PC-3 (cell line): ENCODE measurements around the gene CD101. TPM values are rescaled to one million over a fixed set of nuclear protein-coding genes. Genes with fewer than 3 reads are reported as not detected.

Source experiments
- ATAC-seq: fragments of 200-7000 bp; cut with Tn5 transposase; 2 replicates; pipeline ENCODE4 v1.9.1; 2020; ENCODE audit warnings: mild to moderate bottlenecking, moderate library complexity
- BruUV-seq: library from RNA; stranded (reverse); fragments of 400-500 nt; replicated peaks from 2 replicates; lab custom pipeline; 2021; lab: Mats Ljungman, UMichigan
- CTCF ChIA-PET: fragments of 300-600 bp; sonication (Branson Sonifier 250); formaldehyde crosslinking; loops from one replicate; lab custom pipeline; 2022; ENCODE audit warnings: antibody characterized with exemption; lab: Charles Lee
- POLR2A ChIA-PET: fragments of 300-600 bp; sonication (Branson Sonifier 250); formaldehyde crosslinking; loops from one replicate; lab custom pipeline; 2022; ENCODE audit warnings: antibody characterized with exemption; ENCODE audit not compliant: unreplicated experiment; lab: Charles Lee
- DNase-seq: peaks from one replicate; pipeline ENCODE4 v3.0.0-alpha.2; 2015
- H2AFZ ChIP-seq: fragments of 300-600 bp; sonication (generic); 2 replicates; pipeline ENCODE4 v1.6.0; 2016; ENCODE audit warnings: antibody characterized with exemption, low read length
- H3F3A ChIP-seq: fragments of 300-600 bp; sonication (generic); one replicate; pipeline ENCODE4 v1.6.0; 2017; ENCODE audit warnings: antibody characterized with exemption, low read length, control low read depth, mild to moderate bottlenecking; ENCODE audit not compliant: unreplicated experiment
- H3K27ac ChIP-seq: fragments of 300-600 bp; sonication (generic); 2 replicates; pipeline ENCODE4 v1.5.1; 2016; ENCODE audit warnings: mild to moderate bottlenecking, low read length
- H3K27me3 ChIP-seq: fragments of 300-600 bp; sonication (generic); 2 replicates; pipeline ENCODE4 v1.6.1; 2016; ENCODE audit warnings: low read length, mixed read lengths
- H3K36me3 ChIP-seq: fragments of 300-600 bp; sonication (generic); 2 replicates; pipeline ENCODE4 v1.6.1; 2016; ENCODE audit warnings: low read depth, mixed run types, low read length, mixed read lengths
- H3K4me1 ChIP-seq: fragments of 300-600 bp; sonication (generic); 2 replicates; pipeline ENCODE4 v1.5.1; 2016; ENCODE audit warnings: low read length; ENCODE audit not compliant: insufficient read depth
- H3K4me2 ChIP-seq: fragments of 300-600 bp; sonication (generic); 2 replicates; pipeline ENCODE4 v1.6.0; 2016; ENCODE audit warnings: low read length
- H3K4me3 ChIP-seq: fragments of 300-600 bp; sonication (generic); 2 replicates; pipeline ENCODE4 v1.5.1; 2016; ENCODE audit warnings: mild to moderate bottlenecking, low read length, mixed read lengths
- H3K79me2 ChIP-seq: fragments of 300-600 bp; sonication (generic); 2 replicates; pipeline ENCODE4 v1.6.1; 2017; ENCODE audit warnings: low read length, mixed read lengths
- H3K9ac ChIP-seq: fragments of 300-600 bp; sonication (generic); 2 replicates; pipeline ENCODE4 v1.6.0; 2016; ENCODE audit warnings: mild to moderate bottlenecking, low read length
- H3K9me2 ChIP-seq: fragments of 300-600 bp; sonication (generic); replicated peaks from 2 replicates; pipeline ENCODE4 v1.6.1; 2016; ENCODE audit warnings: mixed run types, low read length, mixed read lengths
- H3K9me3 ChIP-seq: fragments of 300-600 bp; sonication (generic); 2 replicates; pipeline ENCODE4 v1.6.1; 2016; ENCODE audit warnings: low read length, mixed read lengths
- H4K20me1 ChIP-seq: fragments of 300-600 bp; sonication (generic); 2 replicates; pipeline ENCODE4 v1.6.1; 2016; ENCODE audit warnings: low read length, mixed read lengths
- CTCF ChIP-seq: fragments of 300-600 bp; sonication (generic); conservative IDR thresholded peaks from 2 replicates; pipeline ENCODE4 v1.5.1; 2017; ENCODE audit warnings: antibody characterized with exemption, low read depth, mild to moderate bottlenecking, low read length
- EZH2 ChIP-seq: fragments of 300-600 bp; sonication (generic); IDR thresholded peaks from one replicate; pipeline ENCODE4 v1.6.1; 2017; ENCODE audit warnings: antibody characterized with exemption, mild to moderate bottlenecking, low read length; ENCODE audit not compliant: unreplicated experiment
- EZH2phosphoT487 ChIP-seq: fragments of 300-600 bp; sonication (generic); IDR thresholded peaks from 2 replicates; pipeline ENCODE4 v1.6.1; 2018; ENCODE audit warnings: mild to moderate bottlenecking, antibody characterized with exemption, low read length, borderline replicate concordance
- intact Hi-C: fragments of 100-400 bp; cut with micrococcal nuclease; formaldehyde crosslinking; loops from 2 replicates; pipeline ENCODE4 v1.9.0; 2023
- total RNA-seq: library from RNA; depleted of rRNA; stranded (reverse); fragments of >200 nt; gene quantifications from 2 replicates; pipeline ENCODE4 v1.2.3, GENCODE V29; 2014

Gene CD101
- total RNA-seq, 1 experiment from 2014 or later: 0.36 TPM

GRCh38 chr1:117030271-117030877 lies 28.8 kb downstream of the CD101 start:
- intact Hi-C loops: no loop called here
- peak; percentile 31 for DNase-seq

GRCh38 chr1:117032266-117032665 lies 30.7 kb downstream of the CD101 start:
- ChIA-PET POLR2A (no interaction called here), CTCF (no interaction called here)
- BruUV-seq: no TSS peak
- no peaks in the 10 kb centered on the region for H3K9me3 ChIP-seq
- no peaks in the 10 kb centered on the region for H3F3A ChIP-seq
- no peak overlapping the region for H3K4me2 ChIP-seq
- H3K79me2 ChIP-seq: no peaks in the 10 kb centered on the region
- H3K27me3 ChIP-seq: no peaks in the 10 kb centered on the region
- ATAC-seq: no peak
- H4K20me1 ChIP-seq: no peaks in the 10 kb centered on the region
- no peak overlapping the region for H3K4me3 ChIP-seq
- intact Hi-C loops: no loop called here
- no peaks in the 10 kb centered on the region for H3K9me2 ChIP-seq
- H3K36me3 ChIP-seq: no peaks in the 10 kb centered on the region
- no peak for TF ChIP-seq EZH2phosphoT487
- no peak for TF ChIP-seq CTCF
- TF ChIP-seq EZH2: no peak
- H3K4me1 ChIP-seq: no peaks in the 10 kb centered on the region
- no peak overlapping the region for H2AFZ ChIP-seq
- no peak overlapping the region for H3K27ac ChIP-seq
- DNase-seq: no peak
- H3K9ac ChIP-seq: no peak overlapping the region

More at GRCh38 chr1:117030271-117030877, 28.8 kb downstream of the CD101 start:
- Histone ChIP-seq H3K9ac (no peak overlapping the region), H3K27ac (no peak overlapping the region), H4K20me1 (no peaks in the 10 kb centered on the region), H3K4me1 (no peaks in the 10 kb centered on the region), H3K79me2 (no peaks in the 10 kb centered on the region), H3K4me2 (no peak overlapping the region), H3K4me3 (no peak overlapping the region), H2AFZ (no peak overlapping the region), H3K9me2 (no peaks in the 10 kb centered on the region), H3K9me3 (no peaks in the 10 kb centered on the region), H3K36me3 (no peaks in the 10 kb centered on the region), H3F3A (no peaks in the 10 kb centered on the region), H3K27me3 (no peaks in the 10 kb centered on the region)
- ATAC-seq: no peak
- no peak for TF ChIP-seq CTCF
- no peak for TF ChIP-seq EZH2phosphoT487
- TF ChIP-seq EZH2: no peak
- CTCF ChIA-PET: no interaction called here
- BruUV-seq: no TSS peak
- POLR2A ChIA-PET: no interaction called here

- no peaks in the 10 kb centered on the region for H3K9me2 ChIP-seq
- ATAC-seq: no peak
- CTCF ChIA-PET: no interaction called here
- TF ChIP-seq EZH2phosphoT487 (no peak), CTCF (no peak), EZH2 (no peak)
- no peak overlapping the region for H3K9ac ChIP-seq
- H3K4me3 ChIP-seq: no peak overlapping the region
- intact Hi-C loops: no loop called here
- H3K9me3 ChIP-seq: no peaks in the 10 kb centered on the region
- no peak for DNase-seq
- no peaks in the 10 kb centered on the region for H3K4me1 ChIP-seq
- POLR2A ChIA-PET: no interaction called here
- H3K4me2 ChIP-seq: no peak overlapping the region
- H3K27me3 ChIP-seq: no peaks in the 10 kb centered on the region
- no peak overlapping the region for H3K27ac ChIP-seq
- H3K36me3 ChIP-seq: no peaks in the 10 kb centered on the region
- no peaks in the 10 kb centered on the region for H3K79me2 ChIP-seq
- no peak overlapping the region for H2AFZ ChIP-seq
- H4K20me1 ChIP-seq: no peaks in the 10 kb centered on the region
- H3F3A ChIP-seq: no peaks in the 10 kb centered on the region
- no TSS peak for BruUV-seq
These were observed 31.4 kb downstream of the CD101 start for GRCh38 chr1:117032681-117033539.
